ENCODE measurements around the gene TWF1. TPM values are rescaled to one million over a fixed set of nuclear protein-coding genes. Genes with fewer than 3 reads are reported as not detected.
A peak's percentile ranks its signal among the peaks of the same experiment; 100 is the strongest.

The TWF1 gene
- total and polyA plus RNA-seq, 9 of the 15 experiments (the other 6 are each of a cell fraction or from before 2014, with no cell fraction given), result 10.3 to 29.4 (median 23.4) TPM

GRCh38 chr12:43758728-43759563 lies 47.2 kb downstream of the TWF1 start, which contains the start of the genes IRAK4 and PUS7L:
IRAK4 (plus strand) TSS chr12:43758951; CDS start chr12:43768112, 9,161 bp downstream.
PUS7L (minus strand) TSS chr12:43758790; CDS start chr12:43755245, 3,545 bp downstream.
- Histone ChIP-seq H3K4me3 (peak within 1 kb of the TSS; percentile 73), H3K9me3 (replicated peaks; ENCODE audit: control insufficient read depth, insufficient read depth, low read depth, low read length) (no peaks in the 10 kb centered on the region), H3K9me1 (ENCODE audit: control insufficient read depth, insufficient read depth, low read length) (no peaks in the 10 kb centered on the region), H3K27me3 (ENCODE audit: control insufficient read depth in 2 of 2, insufficient read depth in 2 of 2, low read length in 2 of 2) (no peaks in the 10 kb centered on the region), H2AFZ (ENCODE audit: low read depth, low read length) (peak within 1 kb of the TSS; percentile 93), H3K36me3 (ENCODE audit: control insufficient read depth, insufficient read depth, low read length) (peaks cover 18% of the 10 kb centered on the region), H3K79me2 (ENCODE audit: control insufficient read depth, insufficient read depth, low read length) (peaks cover 79% of the 10 kb centered on the region), H4K20me1 (replicated peaks; ENCODE audit: control insufficient read depth, insufficient read depth, low read length) (no peaks in the 10 kb centered on the region), H3K9ac (ENCODE audit: insufficient read depth in 1 of 2, low read depth in 2 of 2, low read length in 2 of 2) (peak within 1 kb of the TSS; percentile 85 to 97), H3K27ac (ENCODE audit: extremely low read depth, low read depth, low read length) (peak within 1 kb of the TSS; percentile 92), H3K4me1 (replicated peaks in 1 of 2; ENCODE audit: control insufficient read depth in 2 of 2, insufficient read depth in 2 of 2, low read length in 2 of 2) (peaks cover 4 to 13% of the 10 kb centered on the region in 2 experiments; a peak in 3 of 5 replicates), H3K4me2 (ENCODE audit: insufficient read depth, low read length) (peak within 1 kb of the TSS; percentile 98)
- in situ Hi-C loops (cut with MboI), result no loop called here
- ATAC-seq (peak; percentile 92), FAIRE-seq (peak; percentile 96), DNase-seq (ENCODE audit: extremely low read depth in 1 of 4, low spot score in 3 of 4) (peak; percentile 93 to 98 (median 94))
- intact Hi-C loops (cut with micrococcal nuclease), result loop anchor here (1.0 to 5.0 kb wide), 2 partner anchors 48 to 123 kb away; partner anchors contain the start of gene TWF1
- ChIA-PET POLR2A (interaction anchor here (1.0 to 1.6 kb wide), 4 partner anchors 10 to 34 kb away, joined by 3 to 6 read pairs (median 4); no protein-coding TSS in a partner anchor), CTCF (ENCODE audit: low intra/inter-chr PET ratio) (interaction anchor here (0.6 to 1.4 kb wide), 3 partner anchors 23 to 124 kb away, joined by 3 to 6 read pairs (median 4); no protein-coding TSS in a partner anchor)
- BruUV-seq (replicated peaks), result TSS peak; percentile 55
- WGBS (ENCODE audit: insufficient coverage, low coverage, missing lambda C conversion rate), result under 1% methylated on average over 51 of the region's 54 CpGs
- TF ChIP-seq CC2D1A (IDR thresholded peaks at IDR 0.05) (no peak), ZNF449 (CRISPR knock-in tag; IDR thresholded peaks at IDR 0.05) (no peak), ETV5 (CRISPR knock-in tag; IDR thresholded peaks at IDR 0.05; ENCODE audit: low read depth) (peak; percentile 48), CTCFL (IDR thresholded peaks at IDR 0.05; ENCODE audit: borderline replicate concordance, insufficient read depth, low read depth, low read length, poor library complexity, severe bottlenecking) (peak; percentile 98), GTF2E2 (tag; IDR thresholded peaks at IDR 0.05) (peak; percentile 68; the same call in 1 of the 2 replicates), CCNT2 (IDR thresholded peaks at IDR 0.05; ENCODE audit: borderline replicate concordance, extremely low read depth, insufficient read length, low read depth, low read length) (peak; percentile 65), ARID1B (IDR thresholded peaks at IDR 0.05) (0 out of 2 replicates have a peak, but pooled peaks have one; percentile 5), TFAP4 (CRISPR knock-in tag; IDR thresholded peaks at IDR 0.05; ENCODE audit: borderline replicate concordance) (peak; percentile 77), ZNF184 (CRISPR knock-in tag; IDR thresholded peaks at IDR 0.05) (no peak), OTX1 (CRISPR knock-in tag; IDR thresholded peaks at IDR 0.05) (no peak), POLR3A (IDR thresholded peaks at IDR 0.05; ENCODE audit: borderline replicate concordance, extremely low read depth, insufficient read depth, insufficient read length) (no peak), RAD21 (CRISPR knock-in tag; conservative IDR thresholded peaks at IDR 0.05 in 1 of 2, IDR thresholded peaks at IDR 0.05 in 1 of 2) (peak; percentile 15 to 32; a peak in 2 of 4 replicates), NRF1 (conservative IDR thresholded peaks at IDR 0.05 in 1 of 2, IDR thresholded peaks at IDR 0.05 in 1 of 2) (peak; percentile 92 to 94), MIER1 (IDR thresholded peaks at IDR 0.05; ENCODE audit: low read depth) (no peak), SMARCC2 (IDR thresholded peaks at IDR 0.05; ENCODE audit: low read depth) (no peak)
